SK-N-SH treated with all-trans-retinoic acid at 6 μM for 48 hours (cell line): ENCODE measurements around the gene ARHGEF11.

ENCODE experiments used
- ARNTL ChIP-seq: fragments of 450-650 bp; formaldehyde crosslinking; IDR thresholded peaks from 2 replicates; pipeline ENCODE4 v1.5.0; 2020; ENCODE audit warnings: low read depth, mild to moderate bottlenecking, moderate library complexity, borderline replicate concordance
- CREB5 ChIP-seq: fragments of 250-450 bp; sonication (Bioruptor Pico); IDR thresholded peaks from 2 replicates; pipeline ENCODE4 v1.5.1; 2020; ENCODE audit warnings: low read depth, mild to moderate bottlenecking, moderate library complexity
- CSRNP3 ChIP-seq: fragments of 250-450 bp; sonication (Bioruptor Pico); IDR thresholded peaks from 2 replicates; pipeline ENCODE4 v1.5.1; 2021; ENCODE audit warnings: mild to moderate bottlenecking, moderate library complexity
- ESRRG ChIP-seq: fragments of 250-450 bp; sonication (Bioruptor Pico); IDR thresholded peaks from 2 replicates; pipeline ENCODE4 v1.6.1; 2021; ENCODE audit warnings: mild to moderate bottlenecking
- GLIS3 ChIP-seq: fragments of 250-450 bp; sonication (Bioruptor Pico); IDR thresholded peaks from 2 replicates; pipeline ENCODE4 v1.5.0; 2020; ENCODE audit warnings: mild to moderate bottlenecking, moderate library complexity
- OSR1 ChIP-seq: fragments of 250-450 bp; sonication (Bioruptor Pico); IDR thresholded peaks from 2 replicates; pipeline ENCODE4 v1.8.0; 2022; ENCODE audit warnings: moderate library complexity, mild to moderate bottlenecking, inconsistent platforms
- RARB ChIP-seq: fragments of 250-450 bp; sonication (Bioruptor Pico); IDR thresholded peaks from 2 replicates; pipeline ENCODE4 v1.8.0; 2021; ENCODE audit warnings: mild to moderate bottlenecking, moderate library complexity
- TOX ChIP-seq: fragments of 250-450 bp; sonication (Bioruptor Pico); IDR thresholded peaks from 2 replicates; pipeline ENCODE4 v1.8.0; 2021; ENCODE audit warnings: mild to moderate bottlenecking, moderate library complexity, borderline replicate concordance
- ZC3H10 ChIP-seq: fragments of 250-450 bp; sonication (Bioruptor Pico); IDR thresholded peaks from 2 replicates; pipeline ENCODE4 v1.5.1; 2021; ENCODE audit warnings: mild to moderate bottlenecking, moderate library complexity
- ZFP3 ChIP-seq: fragments of 250-450 bp; sonication (Bioruptor Pico); IDR thresholded peaks from 2 replicates; pipeline ENCODE4 v1.5.0; 2020; ENCODE audit warnings: mild to moderate bottlenecking, moderate library complexity
- ZFP30 ChIP-seq: fragments of 450-650 bp; formaldehyde crosslinking; IDR thresholded peaks from 2 replicates; pipeline ENCODE4 v1.5.0; 2022; ENCODE audit warnings: mild to moderate bottlenecking, moderate library complexity
- ZNF565 ChIP-seq: fragments of 450-650 bp; formaldehyde crosslinking; conservative IDR thresholded peaks from 2 replicates; pipeline ENCODE4 v1.5.0; 2020; ENCODE audit warnings: low read depth, mild to moderate bottlenecking, moderate library complexity
- TF ChIP-seq, protein P1 (sequence below): fragments of 250-450 bp; sonication (Bioruptor Pico); IDR thresholded peaks from 2 replicates; pipeline ENCODE4 v1.8.0; 2020; ENCODE audit warnings: mild to moderate bottlenecking, moderate library complexity, borderline replicate concordance

- no peak for TF ChIP-seq OSR1 (CRISPR knock-in tag)
- no peak for TF ChIP-seq ZC3H10
- TF ChIP-seq GLIS3 (CRISPR knock-in tag), result no peak
- TF ChIP-seq ARNTL (CRISPR knock-in tag), result no peak
- TF ChIP-seq, protein P1, sequence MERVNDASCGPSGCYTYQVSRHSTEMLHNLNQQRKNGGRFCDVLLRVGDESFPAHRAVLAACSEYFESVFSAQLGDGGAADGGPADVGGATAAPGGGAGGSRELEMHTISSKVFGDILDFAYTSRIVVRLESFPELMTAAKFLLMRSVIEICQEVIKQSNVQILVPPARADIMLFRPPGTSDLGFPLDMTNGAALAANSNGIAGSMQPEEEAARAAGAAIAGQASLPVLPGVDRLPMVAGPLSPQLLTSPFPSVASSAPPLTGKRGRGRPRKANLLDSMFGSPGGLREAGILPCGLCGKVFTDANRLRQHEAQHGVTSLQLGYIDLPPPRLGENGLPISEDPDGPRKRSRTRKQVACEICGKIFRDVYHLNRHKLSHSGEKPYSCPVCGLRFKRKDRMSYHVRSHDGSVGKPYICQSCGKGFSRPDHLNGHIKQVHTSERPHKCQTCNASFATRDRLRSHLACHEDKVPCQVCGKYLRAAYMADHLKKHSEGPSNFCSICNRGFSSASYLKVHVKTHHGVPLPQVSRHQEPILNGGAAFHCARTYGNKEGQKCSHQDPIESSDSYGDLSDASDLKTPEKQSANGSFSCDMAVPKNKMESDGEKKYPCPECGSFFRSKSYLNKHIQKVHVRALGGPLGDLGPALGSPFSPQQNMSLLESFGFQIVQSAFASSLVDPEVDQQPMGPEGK (CRISPR knock-in tag), result no peak
- TF ChIP-seq ZFP30 (CRISPR knock-in tag), result no peak
- TF ChIP-seq ZFP3 (CRISPR knock-in tag), result no peak
- TF ChIP-seq ESRRG, result no peak
- TF ChIP-seq CREB5 (CRISPR knock-in tag), result no peak
- no peak for TF ChIP-seq TOX (CRISPR knock-in tag)
- TF ChIP-seq ZNF565 (CRISPR knock-in tag), result no peak
- TF ChIP-seq RARB (CRISPR knock-in tag), result no peak
- TF ChIP-seq CSRNP3 (CRISPR knock-in tag), result no peak
Measured at GRCh38 chr1:156936191-156936590, 109.4 kb downstream of the ARHGEF11 start.
